Activated T-cell treated with anti-CD3 and anti-CD28 coated beads, Interleukin-2, amount 50 U/mL, for 72 hours (primary cell): ENCODE measurements around the gene TSPAN12. TPM values are rescaled to one million over a fixed set of nuclear protein-coding genes. Genes with fewer than 3 reads are reported as not detected.
A peak's percentile ranks its signal among the peaks of the same experiment; 100 is the strongest.
"Not testable (repeated sequence)": the region's sequence is repeated elsewhere in the genome, so short reads cannot be mapped to it uniquely, and the experiment has no call there.

Experiments used
- ATAC-seq, 2 donors: fragments of 150-1000 bp; cut with Tn5 transposase; replicated peaks in 1 of 2; 2 replicates each; pipeline ENCODE4 v1.10.0; 2021; ENCODE audit warnings: moderate library complexity in 2 of 2, mild to moderate bottlenecking in 1 of 2
- DNase-seq, 2 donors: peaks; one replicate each; pipeline ENCODE4 v3.0.0; 2021 to 2022; ENCODE audit warnings: mixed read lengths in 1 of 2
- H3K27ac Mint-ChIP-seq: one replicate; pipeline ENCODE4 v1.8.0; 2022; ENCODE audit warnings: mild to moderate bottlenecking, moderate library complexity, mixed read lengths
- H3K27me3 Mint-ChIP-seq: one replicate; pipeline ENCODE4 v1.8.0; 2022; ENCODE audit warnings: low read depth, mixed read lengths
- H3K36me3 Mint-ChIP-seq, 2 donors: one replicate each; pipeline ENCODE4 v1.8.0; 2022; ENCODE audit warnings: mixed read lengths in 2 of 2, mild to moderate bottlenecking in 1 of 2; ENCODE audit not compliant: insufficient read depth in 2 of 2
- H3K4me1 Mint-ChIP-seq: one replicate; pipeline ENCODE4 v1.8.0; 2022; ENCODE audit warnings: low read depth, mixed read lengths
- H3K4me3 Mint-ChIP-seq, 2 donors: one replicate each; pipeline ENCODE4 v1.8.0; 2022; ENCODE audit warnings: mild to moderate bottlenecking in 2 of 2, mixed read lengths in 2 of 2, moderate library complexity in 2 of 2
- H3K9me3 Mint-ChIP-seq, 2 donors: one replicate each; pipeline ENCODE4 v1.8.0; 2022; ENCODE audit warnings: mixed read lengths in 2 of 2
- total RNA-seq, 2 donors: library from RNA; stranded (reverse); gene quantifications; one replicate each; pipeline ENCODE4 v1.2.3, GENCODE V29; 2022

The TSPAN12 gene
- total RNA-seq, 2 donors from 2014 or later: 0.19 TPM; not detected in 1

- Mint-ChIP-seq H3K36me3 (no peaks in the 10 kb centered on the region), H3K27me3 (no peaks in the 10 kb centered on the region), H3K9me3 (no peaks in the 10 kb centered on the region), H3K4me1 (no peaks in the 10 kb centered on the region), H3K27ac (no peak overlapping the region), H3K4me3 (no peak overlapping the region)
- DNase-seq (peak; percentile 65 to 66), ATAC-seq (peak; percentile 66 to 68)
Measured at GRCh38 chr7:120792091-120792860, 65.7 kb downstream of the TSPAN12 start.

GRCh38 chr7:120785095-120785494, 72.8 kb downstream of the TSPAN12 start:
- ATAC-seq (no peak), DNase-seq (no peak)
- no peaks in the 10 kb centered on the region for H3K4me1 Mint-ChIP-seq
- no peaks in the 10 kb centered on the region for H3K9me3 Mint-ChIP-seq
- no peak overlapping the region for H3K27ac Mint-ChIP-seq
- no peaks in the 10 kb centered on the region for H3K36me3 Mint-ChIP-seq
- peaks cover 19% of the 10 kb centered on the region for H3K27me3 Mint-ChIP-seq
- H3K4me3 Mint-ChIP-seq: no peak overlapping the region

- Mint-ChIP-seq H3K36me3 (no peaks in the 10 kb centered on the region), H3K9me3 (no peaks in the 10 kb centered on the region), H3K4me1 (no peaks in the 10 kb centered on the region), H3K27me3 (peaks cover 19% of the 10 kb centered on the region), H3K27ac (no peak overlapping the region), H3K4me3 (no peak overlapping the region)
- ATAC-seq: no peak
- DNase-seq: no peak
Measured at GRCh38 chr7:120783721-120784120, 74.2 kb downstream of the TSPAN12 start.

GRCh38 chr7:120783273-120783672, 74.7 kb downstream of the TSPAN12 start:
- no peaks in the 10 kb centered on the region for H3K36me3 Mint-ChIP-seq
- no peak for ATAC-seq
- no peaks in the 10 kb centered on the region for H3K4me1 Mint-ChIP-seq
- DNase-seq: no peak
- H3K27me3 Mint-ChIP-seq: peaks cover 19% of the 10 kb centered on the region
- H3K4me3 Mint-ChIP-seq: no peak overlapping the region
- H3K27ac Mint-ChIP-seq: no peak overlapping the region
- H3K9me3 Mint-ChIP-seq: no peaks in the 10 kb centered on the region

- ATAC-seq, H3K36me3 Mint-ChIP-seq, H3K4me1 Mint-ChIP-seq, H3K9me3 Mint-ChIP-seq, DNase-seq, H3K4me3 Mint-ChIP-seq, H3K27ac Mint-ChIP-seq: not testable (repeated sequence)
- peaks cover 19% of the 10 kb centered on the region for H3K27me3 Mint-ChIP-seq
Measured at GRCh38 chr7:120781924-120782323, 76.0 kb downstream of the TSPAN12 start.

GRCh38 chr7:120780938-120781337, 77.0 kb downstream of the TSPAN12 start:
- Mint-ChIP-seq H3K27me3 (peaks cover 9% of the 10 kb centered on the region), H3K36me3 (no peaks in the 10 kb centered on the region), H3K4me1 (no peaks in the 10 kb centered on the region), H3K27ac (no peak overlapping the region), H3K9me3 (no peaks in the 10 kb centered on the region), H3K4me3 (no peak overlapping the region)
- ATAC-seq: no peak
- no peak for DNase-seq

- H3K27ac Mint-ChIP-seq, H3K9me3 Mint-ChIP-seq, H3K4me3 Mint-ChIP-seq, ATAC-seq, H3K4me1 Mint-ChIP-seq, H3K36me3 Mint-ChIP-seq, H3K27me3 Mint-ChIP-seq, DNase-seq: not testable (repeated sequence)
Measured at GRCh38 chr7:120780451-120780850, 77.5 kb downstream of the TSPAN12 start.

GRCh38 chr7:120779078-120779477, 78.9 kb downstream of the TSPAN12 start:
- not testable (repeated sequence) for DNase-seq, H3K4me3 Mint-ChIP-seq, ATAC-seq, H3K4me1 Mint-ChIP-seq, H3K27me3 Mint-ChIP-seq, H3K9me3 Mint-ChIP-seq, H3K27ac Mint-ChIP-seq, H3K36me3 Mint-ChIP-seq

- Mint-ChIP-seq H3K9me3 (no peaks in the 10 kb centered on the region), H3K27me3 (no peaks in the 10 kb centered on the region), H3K4me3 (no peak overlapping the region), H3K4me1 (no peaks in the 10 kb centered on the region), H3K36me3 (no peaks in the 10 kb centered on the region), H3K27ac (no peak overlapping the region)
- ATAC-seq: no peak
- no peak for DNase-seq
Measured at GRCh38 chr7:120775755-120776154, 82.2 kb downstream of the TSPAN12 start.

- Mint-ChIP-seq H3K27me3 (no peaks in the 10 kb centered on the region), H3K4me1 (no peaks in the 10 kb centered on the region), H3K9me3 (no peaks in the 10 kb centered on the region), H3K4me3 (no peak overlapping the region), H3K36me3 (no peaks in the 10 kb centered on the region), H3K27ac (no peak overlapping the region)
- no peak for ATAC-seq
- no peak for DNase-seq
Measured at GRCh38 chr7:120774481-120774880, 83.5 kb downstream of the TSPAN12 start.

- DNase-seq: no peak
- Mint-ChIP-seq H3K27ac (no peak overlapping the region), H3K4me1 (no peaks in the 10 kb centered on the region), H3K27me3 (no peaks in the 10 kb centered on the region), H3K9me3 (no peaks in the 10 kb centered on the region), H3K4me3 (no peak overlapping the region), H3K36me3 (no peaks in the 10 kb centered on the region)
- no peak for ATAC-seq
Measured at GRCh38 chr7:120770206-120770605, 87.7 kb downstream of the TSPAN12 start.

- no peaks in the 10 kb centered on the region for H3K9me3 Mint-ChIP-seq
- no peak overlapping the region for H3K4me3 Mint-ChIP-seq
- no peak for DNase-seq
- no peak overlapping the region for H3K27ac Mint-ChIP-seq
- H3K4me1 Mint-ChIP-seq: no peaks in the 10 kb centered on the region
- H3K27me3 Mint-ChIP-seq: no peaks in the 10 kb centered on the region
- ATAC-seq: no peak
- no peaks in the 10 kb centered on the region for H3K36me3 Mint-ChIP-seq
Measured at GRCh38 chr7:120760851-120761250, 97.1 kb downstream of the TSPAN12 start.

GRCh38 chr7:120760050-120760449, 97.9 kb downstream of the TSPAN12 start:
- DNase-seq: no peak
- Mint-ChIP-seq H3K27ac (no peak overlapping the region), H3K4me3 (no peak overlapping the region), H3K9me3 (no peaks in the 10 kb centered on the region), H3K4me1 (no peaks in the 10 kb centered on the region), H3K36me3 (no peaks in the 10 kb centered on the region), H3K27me3 (no peaks in the 10 kb centered on the region)
- peak in 1 of 2 donors; percentile 60 for ATAC-seq

GRCh38 chr7:120743128-120743527, 114.8 kb downstream of the TSPAN12 start:
- ATAC-seq: no peak
- no peak overlapping the region for H3K4me3 Mint-ChIP-seq
- H3K4me1 Mint-ChIP-seq: no peaks in the 10 kb centered on the region
- no peaks in the 10 kb centered on the region for H3K9me3 Mint-ChIP-seq
- no peak overlapping the region for H3K27ac Mint-ChIP-seq
- peaks cover 5% of the 10 kb centered on the region for H3K27me3 Mint-ChIP-seq
- no peak for DNase-seq
- no peaks in the 10 kb centered on the region for H3K36me3 Mint-ChIP-seq
